ENCODE data around the gene VPS8.

DNA sequence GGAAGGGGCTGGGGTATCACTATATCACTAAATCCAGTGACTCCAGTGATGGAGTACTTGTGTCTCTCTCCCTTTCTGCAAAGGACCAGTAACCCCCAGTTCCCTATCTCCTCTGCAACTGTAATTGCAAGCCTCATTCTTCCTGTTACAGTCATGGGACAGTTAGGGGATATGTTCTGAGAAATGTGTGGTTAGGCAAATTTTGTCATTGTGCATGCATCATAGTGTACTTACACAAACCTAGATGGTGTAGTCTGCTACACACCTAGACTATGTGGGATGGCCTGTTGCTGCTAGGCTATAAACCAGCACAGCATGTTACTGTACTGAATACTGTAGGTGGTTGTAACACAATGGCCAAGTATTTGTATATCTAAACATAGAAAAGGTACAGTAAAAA lies 2.2 kb downstream of the VPS8 start:
- TF ChIP-seq POLR2A (IDR thresholded peaks at IDR 0.05) (no peak), CTCF (IDR thresholded peaks at IDR 0.05) (no peak)

Measured in body of pancreas (tissue), 4 donors.